OCI-LY3 (cell line): ENCODE results near the gene PAX5.

ENCODE experiments used
- CTCF ChIP-seq: fragments of 200-600, 300-600 bp; sonication (generic); IDR thresholded peaks from 2 replicates; pipeline ENCODE4 v1.5.1; 2014; ENCODE audit warnings: antibody characterized with exemption, low read length, low read depth
- EZH2phosphoT487 ChIP-seq: fragments of 200-600 bp; shearing (Covaris generic); IDR thresholded peaks from 2 replicates; pipeline ENCODE4 v1.6.1; 2018; ENCODE audit warnings: antibody characterized with exemption, mixed run types, low read depth

GRCh38 chr9:36902080-36902716, 131.9 kb downstream of the PAX5 start:
- TF ChIP-seq EZH2phosphoT487, result no peak
- no peak for TF ChIP-seq CTCF
